BJ (cell line): ENCODE results near the gene S100A6. TPM values are rescaled to one million over a fixed set of nuclear protein-coding genes. Genes with fewer than 3 reads are reported as not detected.

Source experiments
- CTCF ChIA-PET: fragments of 350-600 bp; formaldehyde crosslinking; extraction: SDS; loops from one replicate; lab custom pipeline; 2021; ENCODE audit warnings: antibody characterized with exemption, inconsistent platforms; lab: Yijun Ruan, JAX
- POLR2A ChIA-PET: fragments of 300-600 bp; sonication (Branson Sonifier 250); formaldehyde crosslinking; extraction: SDS; loops from one replicate; lab custom pipeline; 2021; ENCODE audit warnings: antibody characterized with exemption; lab: Charles Lee
- DNase-seq: peaks from one replicate; pipeline ENCODE4 v3.0.0-alpha.2; 2011; ENCODE audit warnings: low read depth
- H3K27me3 ChIP-seq: 2 replicates; pipeline ENCODE4 v1.6.0; 2011; ENCODE audit warnings: low read length; ENCODE audit not compliant: control insufficient read depth, insufficient read depth
- H3K36me3 ChIP-seq: 2 replicates; pipeline ENCODE4 v1.5.1; 2011; ENCODE audit warnings: low read length; ENCODE audit not compliant: control insufficient read depth, insufficient read depth
- H3K4me3 ChIP-seq: 2 replicates; pipeline ENCODE4 v1.5.1; 2011; ENCODE audit warnings: low read depth, mild to moderate bottlenecking, control low read depth, low read length
- polyA plus RNA-seq: library from polyadenylated mRNA; depleted of rRNA; stranded (reverse); fragments of >200 nt; gene quantifications from 2 replicates; pipeline ENCODE4 v1.2.3, GENCODE V29; 2011
- TF ChIP-seq, protein P1 (sequence below): IDR thresholded peaks from 2 replicates; pipeline ENCODE4 v1.5.1; 2011; ENCODE audit warnings: low read depth, mild to moderate bottlenecking, control low read depth, inconsistent platforms, low read length, moderate library complexity; ENCODE audit not compliant: insufficient read depth

Gene S100A6
- polyA plus RNA-seq, 1 experiment, result 1,308 TPM

DNA sequence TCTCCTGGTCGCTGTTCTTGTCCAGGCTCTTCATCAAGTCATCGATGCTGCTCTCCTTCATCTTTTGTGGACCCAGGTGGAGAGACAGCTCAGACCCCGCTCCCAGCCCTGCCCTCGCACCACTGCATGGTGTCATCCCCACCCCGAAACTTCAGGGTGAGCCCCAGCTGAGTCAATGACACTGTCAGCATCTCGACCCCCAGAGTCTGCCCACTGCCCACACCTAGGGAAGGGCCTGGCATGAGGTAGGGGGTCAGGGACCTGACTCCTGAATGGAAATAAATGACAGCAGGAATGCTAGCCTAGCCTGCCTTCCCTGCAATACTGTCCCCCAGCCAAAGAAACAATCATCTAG is 1.6 kb upstream of the S100A6 start:
- Histone ChIP-seq H3K36me3 (peaks cover 2% of the 10 kb centered on the region; the same call in 1 of the 2 replicates), H3K4me3 (no peak overlapping the region), H3K27me3 (no peaks in the 10 kb centered on the region)
- CTCF ChIA-PET, result interaction anchor here (8.1 kb wide), 1 partner anchor 33 kb away, joined by 164 read pairs; no protein-coding TSS in a partner anchor
- DNase-seq, result no peak
- TF ChIP-seq, protein P1, sequence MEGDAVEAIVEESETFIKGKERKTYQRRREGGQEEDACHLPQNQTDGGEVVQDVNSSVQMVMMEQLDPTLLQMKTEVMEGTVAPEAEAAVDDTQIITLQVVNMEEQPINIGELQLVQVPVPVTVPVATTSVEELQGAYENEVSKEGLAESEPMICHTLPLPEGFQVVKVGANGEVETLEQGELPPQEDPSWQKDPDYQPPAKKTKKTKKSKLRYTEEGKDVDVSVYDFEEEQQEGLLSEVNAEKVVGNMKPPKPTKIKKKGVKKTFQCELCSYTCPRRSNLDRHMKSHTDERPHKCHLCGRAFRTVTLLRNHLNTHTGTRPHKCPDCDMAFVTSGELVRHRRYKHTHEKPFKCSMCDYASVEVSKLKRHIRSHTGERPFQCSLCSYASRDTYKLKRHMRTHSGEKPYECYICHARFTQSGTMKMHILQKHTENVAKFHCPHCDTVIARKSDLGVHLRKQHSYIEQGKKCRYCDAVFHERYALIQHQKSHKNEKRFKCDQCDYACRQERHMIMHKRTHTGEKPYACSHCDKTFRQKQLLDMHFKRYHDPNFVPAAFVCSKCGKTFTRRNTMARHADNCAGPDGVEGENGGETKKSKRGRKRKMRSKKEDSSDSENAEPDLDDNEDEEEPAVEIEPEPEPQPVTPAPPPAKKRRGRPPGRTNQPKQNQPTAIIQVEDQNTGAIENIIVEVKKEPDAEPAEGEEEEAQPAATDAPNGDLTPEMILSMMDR, result no peak
- POLR2A ChIA-PET, result interaction anchor here (0.5 kb wide), 1 partner anchor 1637 kb away, joined by 3 read pairs; no protein-coding TSS in a partner anchor

DNA sequence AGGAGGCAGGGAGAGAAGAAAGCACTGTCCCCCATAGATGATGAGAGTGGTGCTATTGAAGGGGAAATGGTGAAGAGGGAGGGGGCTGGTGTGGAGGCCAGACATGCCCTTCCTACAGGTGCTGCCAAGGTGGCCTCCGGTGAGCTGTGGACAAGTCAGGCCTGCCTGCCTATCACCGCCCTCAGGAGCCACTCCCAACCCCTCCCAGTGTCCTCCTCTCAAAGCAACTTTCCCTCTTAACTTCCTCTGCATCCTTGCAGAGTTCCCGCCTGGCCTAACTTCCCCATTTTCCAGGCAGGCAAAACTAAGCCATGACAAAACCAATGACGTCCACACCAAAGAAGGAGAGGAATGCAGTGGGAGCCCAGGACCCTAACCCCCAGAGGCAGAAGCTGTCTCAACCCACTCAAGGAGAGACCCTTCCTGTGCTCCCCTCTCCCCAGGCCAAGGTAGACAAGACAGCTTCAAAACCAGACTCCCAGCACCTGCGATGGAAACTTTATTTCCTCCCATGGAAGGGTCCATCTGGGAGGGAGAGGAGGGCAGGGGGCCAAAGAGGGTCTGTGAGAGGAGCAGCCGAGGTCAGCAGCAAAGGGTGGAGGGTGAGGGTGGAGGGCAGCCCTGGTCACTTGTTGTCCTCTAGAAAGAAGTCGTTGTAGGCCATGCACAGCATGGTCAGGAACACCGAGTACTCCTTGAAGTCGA is 1.0 kb upstream of the S100A6 start:
- CTCF ChIA-PET, result interaction anchor here (1.3 to 8.1 kb wide), 3 partner anchors 8 to 34 kb away, joined by 6 to 164 read pairs (median 39); partner anchors contain the start of gene S100A3
- Histone ChIP-seq H3K36me3 (peaks cover 2% of the 10 kb centered on the region; the same call in 1 of the 2 replicates), H3K27me3 (no peaks in the 10 kb centered on the region), H3K4me3 (peak overlapping the region; percentile 63; the same call in 1 of the 2 replicates)
- POLR2A ChIA-PET, result no interaction called here
- no peak for DNase-seq
- TF ChIP-seq, protein P1, result no peak

- Histone ChIP-seq H3K27me3 (no peaks in the 10 kb centered on the region), H3K4me3 (peak overlapping the region; percentile 63), H3K36me3 (peaks cover 2% of the 10 kb centered on the region; the same call in 1 of the 2 replicates)
- ChIA-PET POLR2A (interaction anchor here (0.6 to 4.2 kb wide), 4 partner anchors 9 to 98 kb away, joined by 3 to 36 read pairs (median 12); partner anchors contain the start of genes CHTOP and S100A4), CTCF (interaction anchor here (0.6 to 8.1 kb wide), 10 partner anchors 9 to 455 kb away, joined by 3 to 164 read pairs (median 6); partner anchors contain the start of genes RPS27, S100A2 and S100A3)
- TF ChIP-seq, protein P1, result no peak
- DNase-seq, result peak; percentile 77
Measured at GRCh38 chr1:153536012-153536670, 350 bp upstream of the S100A6 start.

DNA sequence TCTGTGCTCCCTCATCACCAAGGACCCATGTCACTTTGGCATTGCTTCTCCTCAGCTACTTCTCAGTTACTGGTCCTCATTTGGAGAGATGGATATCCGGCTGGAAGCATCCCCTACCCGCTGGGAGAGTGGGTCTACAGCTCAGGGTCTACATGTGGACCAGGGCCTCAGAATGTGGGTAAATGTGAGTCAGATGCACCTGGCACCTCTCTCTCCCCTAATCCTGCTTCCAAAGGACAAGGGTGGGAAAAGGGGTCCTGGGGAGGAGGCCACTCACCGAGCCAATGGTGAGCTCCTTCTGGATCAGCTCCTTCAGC is 908 bp downstream of the S100A6 start:
- no peak for DNase-seq
- POLR2A ChIA-PET, result interaction anchor here (1.8 to 4.2 kb wide), 3 partner anchors 10 to 99 kb away, joined by 8 to 36 read pairs (median 16); partner anchors contain the start of genes CHTOP and S100A4
- H3K27me3 ChIP-seq, result no peaks in the 10 kb centered on the region
- CTCF ChIA-PET, result interaction anchor here (0.7 to 8.1 kb wide), 10 partner anchors 9 to 93 kb away, joined by 3 to 164 read pairs (median 6); partner anchors contain the start of genes S100A13, S100A2 and S100A3
- H3K36me3 ChIP-seq, result peaks cover 2% of the 10 kb centered on the region; the same call in 1 of the 2 replicates
- H3K4me3 ChIP-seq, result peak overlapping the region; percentile 63
- TF ChIP-seq, protein P1, result no peak
